ENCODE measurements around the gene PANK4.

Gene PANK4

DNA sequence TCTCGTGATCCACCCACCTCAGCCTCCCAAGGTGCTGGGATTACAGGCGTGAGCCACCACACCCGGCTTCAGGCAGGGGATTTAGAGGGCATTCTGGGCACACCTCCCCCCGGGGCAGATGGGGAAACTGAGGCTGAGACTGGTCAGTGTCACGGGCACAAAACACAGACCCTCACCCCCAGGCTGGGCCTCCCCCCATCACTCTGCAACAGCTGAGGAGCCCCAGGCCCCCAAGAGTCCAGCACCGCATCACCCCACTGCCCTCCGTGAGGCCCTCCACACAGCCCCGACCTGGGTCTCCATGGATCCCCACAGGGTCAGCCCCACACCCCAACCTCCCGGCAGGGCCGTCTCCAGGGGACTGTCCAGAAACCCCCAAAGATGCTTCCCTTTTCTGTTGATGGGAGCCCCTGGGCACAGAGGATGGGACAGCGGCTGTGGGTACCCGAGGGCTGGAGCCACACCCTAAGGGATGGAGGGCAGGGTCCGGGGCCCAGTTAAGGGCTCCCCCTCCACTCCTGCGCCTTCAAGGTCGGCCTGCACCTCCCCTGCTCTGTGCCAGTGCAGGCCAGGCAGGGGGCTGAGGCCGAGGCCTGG lies 40.8 kb upstream of the PANK4 start:
- TF ChIP-seq CTCF (conservative IDR thresholded peaks at IDR 0.05; ENCODE audit: low read length), result no peak
- DNase-seq (ENCODE audit: low read depth), result no peak
- no peak overlapping the region for H3K4me3 ChIP-seq (ENCODE audit: low read length)

GRCh38 chr1:2566101-2567045 lies 40.0 kb upstream of the PANK4 start:
- no peak for TF ChIP-seq CTCF (conservative IDR thresholded peaks at IDR 0.05; ENCODE audit: low read length)
- no peak overlapping the region for H3K4me3 ChIP-seq (ENCODE audit: low read length)
- DNase-seq (ENCODE audit: low read depth), result no peak

- DNase-seq (ENCODE audit: low read depth), result no peak
- TF ChIP-seq CTCF (conservative IDR thresholded peaks at IDR 0.05; ENCODE audit: low read length), result no peak
- H3K4me3 ChIP-seq (ENCODE audit: low read length), result no peak overlapping the region
Observed at GRCh38 chr1:2564815-2565374, 38.5 kb upstream of the PANK4 start.

DNA sequence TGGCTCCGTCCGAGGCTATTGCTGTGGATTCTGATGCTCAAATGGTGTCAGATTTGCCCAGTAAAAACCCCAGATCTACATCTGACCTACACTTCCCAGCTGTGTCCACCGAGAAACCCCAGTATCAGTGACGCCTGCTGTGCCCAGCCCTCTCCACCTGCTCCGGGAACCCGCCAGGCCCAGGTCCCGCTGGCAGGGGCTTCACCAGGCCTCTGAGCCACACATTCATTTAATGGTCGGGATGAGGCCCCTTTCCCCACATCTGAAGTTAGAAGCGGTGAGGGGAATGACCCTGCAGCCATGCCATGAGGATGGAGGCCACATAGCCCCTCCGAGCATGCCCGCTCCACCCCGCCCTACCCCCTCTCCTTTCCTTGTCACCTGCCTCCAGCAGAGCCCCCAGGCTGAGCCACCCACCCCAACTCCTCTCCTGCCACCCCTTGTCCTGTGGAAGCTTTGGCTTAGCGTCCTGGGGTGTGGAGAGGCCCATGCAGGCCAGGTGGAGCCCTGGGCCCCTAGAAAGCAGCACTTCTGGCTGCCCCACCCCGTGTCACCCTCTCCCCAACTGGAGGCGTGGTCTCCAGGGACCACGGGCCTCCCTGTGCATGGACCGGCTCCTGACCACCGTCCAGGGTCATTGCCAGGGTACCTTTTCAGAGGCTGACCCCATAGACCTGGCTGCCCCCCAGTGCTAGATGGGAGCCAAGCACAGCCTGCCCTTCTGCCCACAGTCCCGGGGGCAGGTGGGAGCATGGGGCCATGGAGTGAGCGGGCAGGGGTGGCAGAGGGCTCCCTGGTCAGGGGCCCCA lies 37.8 kb upstream of the PANK4 start:
- no peak overlapping the region for H3K4me3 ChIP-seq (ENCODE audit: low read length)
- DNase-seq (ENCODE audit: low read depth), result no peak
- TF ChIP-seq CTCF (conservative IDR thresholded peaks at IDR 0.05; ENCODE audit: low read length), result no peak

- DNase-seq (ENCODE audit: low read depth), result no peak
- TF ChIP-seq CTCF (conservative IDR thresholded peaks at IDR 0.05; ENCODE audit: low read length), result no peak
- H3K4me3 ChIP-seq (ENCODE audit: low read length), result no peak overlapping the region
Observed at GRCh38 chr1:2563205-2563604, 36.8 kb upstream of the PANK4 start.

DNA sequence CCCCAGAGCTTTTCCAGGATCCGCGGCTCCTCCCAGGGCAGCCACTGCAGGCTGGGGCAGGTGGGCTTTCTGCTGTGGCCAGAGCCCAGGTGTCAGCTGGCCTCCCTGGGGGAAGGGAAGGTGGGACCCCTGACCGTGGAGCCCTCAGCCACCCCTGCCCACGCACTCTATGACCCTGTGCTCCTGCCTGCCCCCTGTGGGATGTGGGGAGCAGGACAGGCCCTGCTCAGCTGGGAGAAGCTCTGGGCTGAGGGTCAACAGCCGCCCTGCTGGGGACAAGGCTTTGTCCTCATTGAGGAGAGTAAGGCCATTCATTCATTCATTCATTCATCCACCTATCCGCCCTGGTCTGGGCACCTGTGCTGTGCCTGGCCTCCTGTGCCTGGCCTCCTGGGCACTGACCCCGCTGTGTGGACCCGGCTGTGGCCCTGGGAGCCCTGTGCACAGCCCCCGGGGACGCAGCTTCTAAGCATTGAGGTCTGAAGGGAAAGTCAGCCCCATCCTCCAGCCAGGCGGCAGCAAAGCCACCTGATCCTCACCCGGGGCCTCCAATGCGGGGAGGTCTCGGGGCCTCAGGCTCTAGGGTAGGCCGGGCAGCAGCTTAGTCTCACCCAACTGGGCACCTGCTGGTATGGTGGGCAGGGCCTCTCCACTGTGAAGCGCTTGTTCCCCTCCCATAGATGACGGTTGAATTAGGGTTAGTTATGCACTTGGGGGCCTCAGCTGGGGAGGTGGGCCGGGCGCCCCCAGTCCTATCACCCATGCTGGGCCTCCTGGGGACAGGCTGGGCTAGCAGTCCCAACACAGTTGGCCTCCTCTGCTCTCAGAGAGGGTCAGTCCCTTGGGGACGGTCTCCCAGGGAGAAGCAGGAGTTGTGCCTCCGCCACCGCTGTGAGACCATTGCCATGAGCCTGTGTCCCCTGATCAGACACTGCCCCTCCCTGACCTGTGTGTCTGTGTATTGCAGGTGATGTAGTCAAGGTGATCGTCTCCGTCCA lies 35.8 kb upstream of the PANK4 start:
- TF ChIP-seq CTCF (conservative IDR thresholded peaks at IDR 0.05; ENCODE audit: low read length), result peak; percentile 47
- no peak overlapping the region for H3K4me3 ChIP-seq (ENCODE audit: low read length)
- no peak for DNase-seq (ENCODE audit: low read depth)
